AG09309 (cell line): Measurements from ENCODE around the gene SMYD1.
"Not testable (repeated sequence)": the region's sequence is repeated elsewhere in the genome, so short reads cannot be mapped to it uniquely, and the experiment has no call there.

Experiments
- DNase-seq: peaks from one replicate; pipeline ENCODE4 v3.0.0-alpha.2; 2010; ENCODE audit warnings: low read depth
- H3K4me3 ChIP-seq: 2 replicates; pipeline ENCODE4 v1.5.1; 2011; ENCODE audit warnings: mild to moderate bottlenecking, low read depth, low read length, moderate library complexity; ENCODE audit not compliant: control insufficient read depth
- CTCF ChIP-seq: IDR thresholded peaks from 2 replicates; pipeline ENCODE4 v1.5.1; 2011; ENCODE audit warnings: mild to moderate bottlenecking, low read depth, low read length, inconsistent platforms; ENCODE audit not compliant: insufficient read depth, control insufficient read depth; ENCODE audit errors: missing control alignments

The SMYD1 gene

GRCh38 chr2:88067598-88067997 is at the start of gene SMYD1:
Gene SMYD1, plus strand, starts transcription at chr2:88067825. Its CDS starts 40 bp downstream, at chr2:88067865.
- no peak within 1 kb of the TSS for H3K4me3 ChIP-seq
- TF ChIP-seq CTCF: no peak
- no peak for DNase-seq

- H3K4me3 ChIP-seq, DNase-seq: not testable (repeated sequence)
These were observed 49.4 kb upstream of the SMYD1 start for GRCh38 chr2:88018077-88018805.

DNA sequence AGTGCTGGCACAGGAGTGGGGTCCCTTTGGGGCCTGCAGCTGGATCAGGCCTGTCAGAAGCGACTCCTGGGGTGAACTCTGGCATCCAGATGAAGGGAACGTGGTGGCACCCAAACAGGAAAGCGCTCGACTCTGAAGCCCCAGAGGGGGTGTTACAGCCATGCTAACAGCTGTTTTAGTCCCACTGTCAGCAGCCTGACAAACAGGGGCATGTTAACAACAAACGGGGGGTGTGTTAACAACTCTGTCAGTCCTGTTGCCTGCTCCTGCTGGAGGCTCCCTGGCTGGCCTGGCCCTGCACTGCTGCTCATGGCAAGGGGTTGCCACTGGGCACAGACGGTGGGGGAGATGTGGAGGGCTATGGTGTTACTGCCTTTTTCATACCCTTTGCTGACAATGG is 48.7 kb upstream of the SMYD1 start:
- no peak for TF ChIP-seq CTCF
- no peak for DNase-seq
- H3K4me3 ChIP-seq: no peak overlapping the region

GRCh38 chr2:88019985-88020384 is 47.6 kb upstream of the SMYD1 start:
- no peak for DNase-seq
- TF ChIP-seq CTCF: no peak

DNA sequence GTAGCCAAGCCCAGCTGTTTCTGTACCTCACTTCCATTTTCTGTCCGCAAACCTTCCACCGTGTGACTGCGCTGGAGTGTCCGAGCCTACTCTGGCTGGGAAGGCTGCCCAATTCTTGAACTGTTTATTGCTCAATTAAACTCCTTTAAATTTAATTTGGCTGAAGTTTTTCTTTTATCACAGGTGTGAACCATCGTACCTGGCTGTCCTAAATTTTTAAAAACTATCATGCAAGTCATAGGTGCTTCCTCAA is 45.0 kb upstream of the SMYD1 start:
- no peak for TF ChIP-seq CTCF
- DNase-seq: no peak
- no peak overlapping the region for H3K4me3 ChIP-seq

More at GRCh38 chr2:88019985-88020384, 47.6 kb upstream of the SMYD1 start:
- H3K4me3 ChIP-seq: no peak overlapping the region

DNA sequence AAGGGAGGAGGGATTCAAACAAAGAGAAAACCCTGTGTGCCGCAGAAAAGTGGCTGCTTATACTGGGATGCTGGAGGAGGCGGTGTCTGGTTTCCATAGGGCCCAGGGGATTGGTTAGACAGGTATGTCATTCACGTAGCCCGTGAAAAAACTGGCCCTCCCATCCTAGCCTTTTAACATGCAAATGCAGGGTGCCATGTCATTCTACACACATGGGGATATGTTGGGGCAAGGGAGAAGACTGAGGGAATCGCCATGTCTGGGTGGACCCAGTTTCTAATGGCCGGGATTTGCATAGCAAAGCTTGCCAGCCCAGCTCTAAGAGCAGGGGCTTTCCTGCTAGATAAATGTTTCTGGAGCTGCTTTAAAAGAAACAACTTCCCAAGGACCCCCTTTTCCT is 43.1 kb upstream of the SMYD1 start:
- TF ChIP-seq CTCF: no peak
- no peak overlapping the region for H3K4me3 ChIP-seq
- no peak for DNase-seq

DNA sequence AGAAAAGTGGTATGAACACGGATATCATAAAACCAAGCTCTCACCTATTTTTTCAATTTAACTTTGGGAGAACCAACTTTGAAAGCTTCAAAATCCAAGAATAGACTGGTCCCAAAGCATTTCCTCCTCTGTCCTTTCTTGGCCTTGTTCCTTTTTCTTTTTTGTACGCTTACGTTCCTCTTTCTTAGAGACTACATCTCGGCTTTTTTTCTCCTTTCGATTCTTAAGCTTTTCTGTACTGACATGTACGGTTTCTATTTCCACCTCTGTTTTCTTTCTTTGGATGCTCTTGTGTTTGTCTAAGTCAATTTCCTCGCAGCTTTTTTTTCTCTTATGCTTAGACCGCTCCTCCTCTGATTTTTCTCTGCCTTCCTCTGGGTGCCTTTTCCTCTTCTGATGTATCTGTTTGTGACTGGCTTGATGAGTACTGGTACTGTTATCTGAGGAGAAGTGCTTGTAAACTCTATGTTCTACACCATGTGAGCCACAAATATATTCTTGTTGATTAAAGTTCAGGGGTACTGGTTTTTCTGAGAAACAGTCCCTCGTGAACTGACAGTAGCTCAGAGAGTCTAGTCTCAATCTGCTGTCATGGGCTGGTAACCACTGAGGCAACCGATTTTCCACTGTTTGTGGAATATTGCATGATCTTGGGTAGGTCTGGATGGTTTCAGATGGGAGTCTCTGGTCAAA is 39.8 kb upstream of the SMYD1 start:
- no peak for TF ChIP-seq CTCF
- H3K4me3 ChIP-seq: no peak overlapping the region
- no peak for DNase-seq
